22Rv1 (cell line): ENCODE results near the gene COL18A1.

ENCODE experiments used
- ZFX ChIP-seq: fragments of 450-650 bp; IDR thresholded peaks from 2 replicates; pipeline ENCODE4 v1.6.1; 2017; ENCODE audit warnings: antibody characterized with exemption, borderline replicate concordance
- TF ChIP-seq, protein P1 (sequence below): fragments of 450-650 bp; IDR thresholded peaks from 2 replicates; pipeline ENCODE4 v1.5.1; 2017; ENCODE audit warnings: mild to moderate bottlenecking

DNA sequence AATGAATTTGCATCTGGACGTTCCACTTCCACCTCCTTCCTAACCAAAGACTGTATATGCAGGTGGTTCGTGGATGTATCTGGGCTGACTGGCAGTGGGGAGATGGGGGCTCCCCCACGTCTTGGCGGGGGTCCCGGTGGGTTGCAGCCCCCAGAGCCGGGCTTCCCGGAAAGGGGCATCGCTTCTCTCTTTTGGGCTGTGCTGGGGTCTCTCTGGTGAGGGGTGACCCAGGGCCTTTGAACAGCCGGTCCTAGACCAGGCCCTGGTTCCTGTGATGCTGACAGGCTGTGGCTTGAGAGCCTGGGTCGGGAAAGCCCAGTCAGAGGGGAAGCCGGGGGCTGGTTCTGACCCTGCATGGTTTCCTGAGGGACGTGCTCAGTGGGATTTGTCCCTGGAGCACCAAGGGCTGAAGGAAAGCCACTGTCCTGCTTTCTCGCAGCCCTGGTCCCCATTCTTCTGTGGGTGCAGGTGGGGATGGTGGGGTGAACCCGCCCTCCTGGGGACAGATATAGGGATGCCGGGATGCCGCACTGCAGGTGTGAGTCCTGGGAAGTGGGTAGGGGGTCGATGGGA lies 29.8 kb downstream of the COL18A1 start:
- TF ChIP-seq, protein P1, sequence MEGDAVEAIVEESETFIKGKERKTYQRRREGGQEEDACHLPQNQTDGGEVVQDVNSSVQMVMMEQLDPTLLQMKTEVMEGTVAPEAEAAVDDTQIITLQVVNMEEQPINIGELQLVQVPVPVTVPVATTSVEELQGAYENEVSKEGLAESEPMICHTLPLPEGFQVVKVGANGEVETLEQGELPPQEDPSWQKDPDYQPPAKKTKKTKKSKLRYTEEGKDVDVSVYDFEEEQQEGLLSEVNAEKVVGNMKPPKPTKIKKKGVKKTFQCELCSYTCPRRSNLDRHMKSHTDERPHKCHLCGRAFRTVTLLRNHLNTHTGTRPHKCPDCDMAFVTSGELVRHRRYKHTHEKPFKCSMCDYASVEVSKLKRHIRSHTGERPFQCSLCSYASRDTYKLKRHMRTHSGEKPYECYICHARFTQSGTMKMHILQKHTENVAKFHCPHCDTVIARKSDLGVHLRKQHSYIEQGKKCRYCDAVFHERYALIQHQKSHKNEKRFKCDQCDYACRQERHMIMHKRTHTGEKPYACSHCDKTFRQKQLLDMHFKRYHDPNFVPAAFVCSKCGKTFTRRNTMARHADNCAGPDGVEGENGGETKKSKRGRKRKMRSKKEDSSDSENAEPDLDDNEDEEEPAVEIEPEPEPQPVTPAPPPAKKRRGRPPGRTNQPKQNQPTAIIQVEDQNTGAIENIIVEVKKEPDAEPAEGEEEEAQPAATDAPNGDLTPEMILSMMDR: no peak
- no peak for TF ChIP-seq ZFX
